GM20000 (cell line): ENCODE measurements around the gene PRRC2A.
A peak's percentile ranks its signal among the peaks of the same experiment; 100 is the strongest.

Experiments used
- DNase-seq: peaks from one replicate; pipeline ENCODE4 v3.0.0; 2012; ENCODE audit warnings: low spot score
- TF ChIP-seq, protein P1 (sequence below): IDR thresholded peaks from 2 replicates; pipeline ENCODE4 v1.5.1; 2012; ENCODE audit warnings: mild to moderate bottlenecking, control low read depth; ENCODE audit errors: extremely low read depth, missing control alignments

Gene PRRC2A

GRCh38 chr6:31643818-31644454, 23.4 kb downstream of the PRRC2A start:
- no peak for DNase-seq
- TF ChIP-seq, protein P1, sequence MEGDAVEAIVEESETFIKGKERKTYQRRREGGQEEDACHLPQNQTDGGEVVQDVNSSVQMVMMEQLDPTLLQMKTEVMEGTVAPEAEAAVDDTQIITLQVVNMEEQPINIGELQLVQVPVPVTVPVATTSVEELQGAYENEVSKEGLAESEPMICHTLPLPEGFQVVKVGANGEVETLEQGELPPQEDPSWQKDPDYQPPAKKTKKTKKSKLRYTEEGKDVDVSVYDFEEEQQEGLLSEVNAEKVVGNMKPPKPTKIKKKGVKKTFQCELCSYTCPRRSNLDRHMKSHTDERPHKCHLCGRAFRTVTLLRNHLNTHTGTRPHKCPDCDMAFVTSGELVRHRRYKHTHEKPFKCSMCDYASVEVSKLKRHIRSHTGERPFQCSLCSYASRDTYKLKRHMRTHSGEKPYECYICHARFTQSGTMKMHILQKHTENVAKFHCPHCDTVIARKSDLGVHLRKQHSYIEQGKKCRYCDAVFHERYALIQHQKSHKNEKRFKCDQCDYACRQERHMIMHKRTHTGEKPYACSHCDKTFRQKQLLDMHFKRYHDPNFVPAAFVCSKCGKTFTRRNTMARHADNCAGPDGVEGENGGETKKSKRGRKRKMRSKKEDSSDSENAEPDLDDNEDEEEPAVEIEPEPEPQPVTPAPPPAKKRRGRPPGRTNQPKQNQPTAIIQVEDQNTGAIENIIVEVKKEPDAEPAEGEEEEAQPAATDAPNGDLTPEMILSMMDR: no peak

- TF ChIP-seq, protein P1: no peak
- DNase-seq: no peak
These were observed 24.8 kb downstream of the PRRC2A start for GRCh38 chr6:31645325-31645724.

DNA sequence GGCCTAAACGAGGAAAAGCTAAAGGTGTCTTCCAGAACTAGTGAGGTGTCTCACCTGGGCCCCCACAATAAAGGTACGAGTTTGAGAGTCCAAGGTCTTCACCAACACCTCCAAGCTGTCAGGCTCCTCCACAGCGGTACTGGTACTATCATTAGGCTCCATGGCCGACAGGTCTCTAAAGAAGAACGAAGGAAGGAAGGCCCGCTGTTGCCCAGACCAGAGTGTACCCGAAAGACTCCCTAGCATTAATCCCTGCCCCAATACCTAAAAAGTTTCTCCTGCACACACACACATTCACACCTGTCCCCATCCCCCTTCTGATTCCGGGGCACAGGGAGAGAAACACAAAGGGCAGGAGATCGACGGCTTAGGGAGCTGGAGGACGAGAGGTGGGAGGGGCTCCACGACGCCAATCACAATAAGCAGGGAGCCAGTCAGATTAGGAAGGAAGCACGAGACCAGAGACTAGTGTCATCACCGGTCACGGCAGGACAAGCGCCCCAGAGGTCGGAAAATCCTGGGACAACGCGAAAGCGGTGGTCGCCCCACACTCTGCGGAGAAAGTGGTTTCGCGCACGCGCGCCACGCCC, 31.2 kb downstream of the PRRC2A start:
- peak; percentile 73 for DNase-seq
- TF ChIP-seq, protein P1: no peak

GRCh38 chr6:31652925-31653724, 32.6 kb downstream of the PRRC2A start:
- DNase-seq: peak; percentile 92
- TF ChIP-seq, protein P1: no peak

- TF ChIP-seq, protein P1: no peak
- DNase-seq: no peak
These were observed 34.2 kb downstream of the PRRC2A start for GRCh38 chr6:31654574-31655348.

GRCh38 chr6:31655349-31656237, 35.1 kb downstream of the PRRC2A start, which contains the start of gene APOM:
Gene APOM, plus strand, starts transcription at chr6:31655894. Its CDS starts 73 bp downstream, at chr6:31655967.
- no peak for DNase-seq
- TF ChIP-seq, protein P1: no peak
